BJ (cell line): ENCODE measurements around the gene ACSS2. TPM values are rescaled to one million over a fixed set of nuclear protein-coding genes. Genes with fewer than 3 reads are reported as not detected.

Experiments used
- CTCF ChIA-PET: fragments of 350-600 bp; formaldehyde crosslinking; extraction: SDS; loops from one replicate; lab custom pipeline; 2021; ENCODE audit warnings: antibody characterized with exemption, inconsistent platforms; lab: Yijun Ruan, JAX
- POLR2A ChIA-PET: fragments of 300-600 bp; sonication (Branson Sonifier 250); formaldehyde crosslinking; extraction: SDS; loops from one replicate; lab custom pipeline; 2021; ENCODE audit warnings: antibody characterized with exemption; lab: Charles Lee
- DNase-seq: peaks from one replicate; pipeline ENCODE4 v3.0.0-alpha.2; 2011; ENCODE audit warnings: low read depth
- H3K27me3 ChIP-seq: 2 replicates; pipeline ENCODE4 v1.6.0; 2011; ENCODE audit warnings: low read length; ENCODE audit not compliant: control insufficient read depth, insufficient read depth
- H3K36me3 ChIP-seq: 2 replicates; pipeline ENCODE4 v1.5.1; 2011; ENCODE audit warnings: low read length; ENCODE audit not compliant: control insufficient read depth, insufficient read depth
- H3K4me3 ChIP-seq: 2 replicates; pipeline ENCODE4 v1.5.1; 2011; ENCODE audit warnings: low read depth, mild to moderate bottlenecking, control low read depth, low read length
- polyA plus RNA-seq: library from polyadenylated mRNA; depleted of rRNA; stranded (reverse); fragments of >200 nt; gene quantifications from 2 replicates; pipeline ENCODE4 v1.2.3, GENCODE V29; 2011
- TF ChIP-seq, protein P1 (sequence below): IDR thresholded peaks from 2 replicates; pipeline ENCODE4 v1.5.1; 2011; ENCODE audit warnings: low read depth, mild to moderate bottlenecking, control low read depth, inconsistent platforms, low read length, moderate library complexity; ENCODE audit not compliant: insufficient read depth

ACSS2 gene
- polyA plus RNA-seq, 1 experiment: 32.1 TPM

DNA sequence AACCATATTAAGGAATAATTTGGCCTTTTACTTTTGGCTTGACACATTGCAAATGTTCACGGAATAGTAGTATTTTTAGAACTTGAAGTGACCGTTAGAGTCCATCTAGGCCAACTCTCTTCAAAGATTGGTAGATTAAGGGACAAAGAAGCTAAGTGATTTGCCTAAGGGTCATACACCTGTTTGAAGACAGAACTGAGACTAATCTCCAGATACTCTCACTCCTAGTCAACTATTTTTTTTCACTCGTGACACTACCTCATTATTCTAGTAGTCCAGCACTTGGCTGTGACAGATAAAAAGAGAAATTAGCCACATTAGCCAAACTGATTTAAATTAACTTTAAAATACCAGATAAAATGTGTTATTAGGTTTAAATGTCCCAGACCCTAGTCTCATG is 10.6 kb downstream of the ACSS2 start:
- Histone ChIP-seq H3K27me3 (no peaks in the 10 kb centered on the region), H3K36me3 (no peaks in the 10 kb centered on the region), H3K4me3 (no peak overlapping the region)
- TF ChIP-seq, protein P1, sequence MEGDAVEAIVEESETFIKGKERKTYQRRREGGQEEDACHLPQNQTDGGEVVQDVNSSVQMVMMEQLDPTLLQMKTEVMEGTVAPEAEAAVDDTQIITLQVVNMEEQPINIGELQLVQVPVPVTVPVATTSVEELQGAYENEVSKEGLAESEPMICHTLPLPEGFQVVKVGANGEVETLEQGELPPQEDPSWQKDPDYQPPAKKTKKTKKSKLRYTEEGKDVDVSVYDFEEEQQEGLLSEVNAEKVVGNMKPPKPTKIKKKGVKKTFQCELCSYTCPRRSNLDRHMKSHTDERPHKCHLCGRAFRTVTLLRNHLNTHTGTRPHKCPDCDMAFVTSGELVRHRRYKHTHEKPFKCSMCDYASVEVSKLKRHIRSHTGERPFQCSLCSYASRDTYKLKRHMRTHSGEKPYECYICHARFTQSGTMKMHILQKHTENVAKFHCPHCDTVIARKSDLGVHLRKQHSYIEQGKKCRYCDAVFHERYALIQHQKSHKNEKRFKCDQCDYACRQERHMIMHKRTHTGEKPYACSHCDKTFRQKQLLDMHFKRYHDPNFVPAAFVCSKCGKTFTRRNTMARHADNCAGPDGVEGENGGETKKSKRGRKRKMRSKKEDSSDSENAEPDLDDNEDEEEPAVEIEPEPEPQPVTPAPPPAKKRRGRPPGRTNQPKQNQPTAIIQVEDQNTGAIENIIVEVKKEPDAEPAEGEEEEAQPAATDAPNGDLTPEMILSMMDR: no peak
- no peak for DNase-seq
- ChIA-PET POLR2A (no interaction called here), CTCF (interaction anchor here (1.3 to 1.5 kb wide), 2 partner anchors 11 to 20 kb away, joined by 3 read pairs; partner anchors contain the start of gene ACSS2)

DNA sequence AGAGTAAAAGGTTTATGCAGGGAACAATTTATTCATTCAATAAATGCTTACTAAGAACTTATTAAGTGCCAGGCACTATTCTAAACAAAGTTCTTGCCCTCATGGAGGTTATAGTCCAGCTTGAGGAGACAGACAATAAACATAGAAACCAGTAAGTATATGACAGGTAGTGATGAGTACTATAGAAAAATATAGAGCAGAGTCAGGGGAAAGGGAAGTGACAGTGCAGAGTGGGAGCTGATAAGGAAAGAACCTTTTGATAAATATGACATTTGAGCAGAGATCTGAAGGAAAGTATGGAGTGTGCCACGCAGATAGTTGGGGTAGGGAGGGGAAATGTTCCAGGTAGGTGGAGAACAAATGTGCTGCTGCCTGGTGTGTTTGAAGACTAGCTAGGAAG is 12.1 kb downstream of the ACSS2 start:
- H3K27me3 ChIP-seq: no peaks in the 10 kb centered on the region
- no peaks in the 10 kb centered on the region for H3K36me3 ChIP-seq
- ChIA-PET CTCF (interaction anchor here (0.6 to 1.5 kb wide), 5 partner anchors 12 to 99 kb away, joined by 3 to 5 read pairs (median 3); partner anchors contain the start of gene ACSS2), POLR2A (no interaction called here)
- TF ChIP-seq, protein P1: no peak
- DNase-seq: no peak
- no peak overlapping the region for H3K4me3 ChIP-seq

DNA sequence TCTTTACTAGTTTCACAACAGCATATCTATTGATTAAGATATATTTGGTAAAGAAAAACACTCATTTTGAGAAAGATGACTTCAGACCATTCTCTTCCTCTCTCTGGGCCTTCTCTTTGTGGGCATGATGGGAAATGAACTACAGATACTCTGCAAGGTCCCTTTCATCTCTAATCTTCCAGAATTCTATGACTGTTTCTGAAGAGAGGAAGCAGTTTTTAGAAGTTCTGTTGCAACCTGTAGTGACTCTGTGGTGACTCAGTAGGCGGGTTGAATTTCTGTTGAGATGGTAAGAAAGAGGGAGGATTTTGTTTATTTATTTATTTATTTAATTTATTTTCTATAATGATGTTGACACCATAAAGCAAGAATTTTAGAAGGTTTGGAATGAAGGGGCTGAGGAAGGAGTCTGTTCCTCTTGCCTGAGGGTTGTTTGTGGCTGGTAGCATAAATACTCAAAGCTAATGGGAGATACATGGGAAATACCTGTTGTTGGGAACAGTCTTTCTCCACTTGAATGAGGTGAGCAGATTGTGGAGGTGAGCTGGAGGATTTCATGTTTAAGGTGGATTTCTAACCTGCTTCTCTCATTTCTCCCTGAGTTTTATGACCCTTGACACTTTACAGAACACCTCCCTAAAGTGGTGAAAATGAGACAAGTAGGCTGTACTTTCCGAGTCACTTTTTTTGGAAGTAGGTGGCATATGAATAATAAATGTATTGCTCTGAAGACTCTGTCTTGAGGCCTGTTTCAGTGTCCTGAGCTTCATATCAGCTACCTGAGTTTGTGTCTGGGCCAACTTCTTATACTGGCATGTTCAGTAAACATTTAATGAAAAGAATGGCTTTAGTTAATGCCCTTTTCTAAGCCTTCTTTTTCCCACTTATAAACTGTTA is 15.0 kb downstream of the ACSS2 start:
- POLR2A ChIA-PET: interaction anchor here (0.5 kb wide), 1 partner anchor 11 kb away, joined by 8 read pairs; no protein-coding TSS in a partner anchor

DNA sequence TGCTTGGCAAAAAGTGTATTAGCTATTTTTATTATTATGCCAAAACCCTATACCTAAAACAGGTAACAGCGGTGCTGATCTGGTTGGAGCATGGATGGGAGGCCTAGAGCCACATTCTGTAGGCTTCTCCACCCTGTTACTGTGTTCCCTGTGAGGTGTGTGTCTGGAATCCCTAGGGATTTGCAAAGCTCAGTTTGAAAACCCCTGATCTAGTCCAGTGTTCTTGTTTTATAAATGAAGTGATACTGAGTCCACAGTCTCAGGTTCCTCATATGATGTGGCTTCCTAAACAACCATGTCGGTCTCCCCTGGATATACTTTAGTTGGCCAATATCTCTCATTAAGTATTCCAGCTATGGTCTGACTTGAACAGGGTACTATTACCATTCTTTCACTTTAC is 16.3 kb downstream of the ACSS2 start:
- Histone ChIP-seq H3K4me3 (no peak overlapping the region), H3K27me3 (no peaks in the 10 kb centered on the region), H3K36me3 (no peaks in the 10 kb centered on the region)
- DNase-seq: no peak
- ChIA-PET POLR2A (no interaction called here), CTCF (interaction anchor here (1.5 to 1.9 kb wide), 2 partner anchors 8 to 18 kb away, joined by 5 to 6 read pairs; no protein-coding TSS in a partner anchor)
- TF ChIP-seq, protein P1: no peak

More for the DNA sequence above, 15.0 kb downstream of the ACSS2 start:
- DNase-seq: peak; percentile 51
- CTCF ChIA-PET: interaction anchor here (1.9 kb wide), 1 partner anchor 17 kb away, joined by 6 read pairs; no protein-coding TSS in a partner anchor
- Histone ChIP-seq H3K27me3 (no peaks in the 10 kb centered on the region), H3K4me3 (no peak overlapping the region), H3K36me3 (no peaks in the 10 kb centered on the region)
- TF ChIP-seq, protein P1: no peak

DNA sequence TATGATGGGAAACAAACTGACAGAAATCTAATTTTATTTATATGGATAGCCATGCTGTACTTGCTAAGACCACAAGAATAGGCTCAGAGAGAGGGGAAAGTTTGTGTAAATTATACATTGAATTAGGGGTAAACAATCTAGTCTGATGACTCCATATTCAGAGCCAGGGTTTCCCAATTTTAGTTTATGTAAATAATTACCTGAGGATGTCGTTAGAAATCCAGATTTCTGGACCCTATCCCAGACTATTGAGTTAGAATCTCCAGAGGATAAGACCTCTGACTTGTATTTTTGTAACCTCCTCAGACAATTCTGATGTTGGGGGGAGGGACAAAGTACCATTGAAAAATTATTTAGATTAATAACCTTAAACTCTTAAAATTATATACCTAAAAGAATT is 18.3 kb downstream of the ACSS2 start:
- no peaks in the 10 kb centered on the region for H3K27me3 ChIP-seq
- no peaks in the 10 kb centered on the region for H3K36me3 ChIP-seq
- H3K4me3 ChIP-seq: no peak overlapping the region
- TF ChIP-seq, protein P1: no peak
- no peak for DNase-seq
- ChIA-PET POLR2A (no interaction called here), CTCF (no interaction called here)
